ENCODE results near the gene GLDN. TPM values are rescaled to one million over a fixed set of nuclear protein-coding genes. Genes with fewer than 3 reads are reported as not detected.

The GLDN gene
- total and polyA plus RNA-seq, 2 of the 8 experiments (the other 6 are each of a cell fraction or from before 2014, with no cell fraction given): 0.24 to 0.50 TPM

GRCh38 chr15:51353976-51354375 lies 12.5 kb downstream of the GLDN start:
- DNase-seq (ENCODE audit: low read depth in 1 of 2, low spot score in 2 of 2) (no peak), FAIRE-seq (no peak)
- H2BK15ac ChIP-seq (ENCODE audit: low read length): no peak overlapping the region
- no peak overlapping the region for H3K9ac ChIP-seq (replicated peaks in 1 of 4; ENCODE audit: extremely low read depth in 1 of 4, low read depth in 3 of 4, low read length in 3 of 4)
- H3K14ac ChIP-seq (ENCODE audit: insufficient read length): no peak overlapping the region
- no peak overlapping the region for H3K4me3 ChIP-seq (ENCODE audit: extremely low read depth in 1 of 4, insufficient read depth in 2 of 4, low read depth in 3 of 4, low read length in 4 of 4)
- no peak overlapping the region for H4K91ac ChIP-seq (replicated peaks; ENCODE audit: insufficient read length, low read length)
- no peaks in the 10 kb centered on the region for H3K79me1 ChIP-seq (ENCODE audit: low read depth, low read length)
- H2BK5ac ChIP-seq (ENCODE audit: low read depth, low read length): no peak overlapping the region
- no peaks in the 10 kb centered on the region for H3K4me1 ChIP-seq (replicated peaks in 1 of 4; ENCODE audit: control insufficient read depth in 3 of 4, insufficient read depth in 4 of 4, low read length in 3 of 4)
- no peaks in the 10 kb centered on the region for H3K27me3 ChIP-seq (replicated peaks in 1 of 4; ENCODE audit: control insufficient read depth in 3 of 4, extremely low read depth in 1 of 4, insufficient read depth in 3 of 4, low read length in 3 of 4)
- H3K18ac ChIP-seq (ENCODE audit: extremely low read depth, low read length): no peak overlapping the region
- H3K79me2 ChIP-seq (ENCODE audit: control insufficient read depth in 1 of 2, insufficient read depth in 2 of 2, low read length in 2 of 2): no peaks in the 10 kb centered on the region
- H3K27ac ChIP-seq (ENCODE audit: low read depth, low read length): no peak overlapping the region
- no peak overlapping the region for H2AK5ac ChIP-seq (ENCODE audit: low read depth, low read length)
- H2BK20ac ChIP-seq (ENCODE audit: low read length): no peak overlapping the region
- ChIA-PET POLR2A (ENCODE audit: partially characterized antibody) (no interaction called here), CTCF (ENCODE audit: partially characterized antibody) (interaction anchor here (0.6 to 1.6 kb wide), 3 partner anchors 16 to 189 kb away, joined by 3 to 8 read pairs (median 3); no protein-coding TSS in a partner anchor)
- no peak overlapping the region for H3K4me2 ChIP-seq (ENCODE audit: insufficient read depth in 1 of 2, low read depth in 2 of 2, low read length in 2 of 2)
- no peaks in the 10 kb centered on the region for H3K9me3 ChIP-seq (ENCODE audit: insufficient read depth in 2 of 2, low read depth in 1 of 2, low read length in 1 of 2)
- no peak overlapping the region for H4K5ac ChIP-seq (ENCODE audit: insufficient read length, low read depth, low read length)
- H2AFZ ChIP-seq (ENCODE audit: low read length): no peak overlapping the region
- H3K23me2 ChIP-seq (ENCODE audit: low read depth, low read length): no peaks in the 10 kb centered on the region
- no peak overlapping the region for H2BK12ac ChIP-seq (ENCODE audit: low read depth, low read length)
- WGBS, 2 experiments (ENCODE audit: extremely low coverage in 1 of 2, insufficient coverage in 1 of 2, insufficient read length in 1 of 2, insufficient replicate concordance in 2 of 2, low coverage in 1 of 2, low lambda C conversion rate in 2 of 2, missing lambda C conversion rate in 1 of 2): 81% methylated on average over 2 of the region's 2 CpGs; no CpG with 5 or more reads in 1 of the 2 experiments
- no peak overlapping the region for H2BK120ac ChIP-seq (replicated peaks; ENCODE audit: low read depth, low read length)
- no peaks in the 10 kb centered on the region for H3K36me3 ChIP-seq (ENCODE audit: control insufficient read depth in 2 of 4, insufficient read depth in 4 of 4, low read length in 3 of 4)
- no peak overlapping the region for H3K4ac ChIP-seq (replicated peaks; ENCODE audit: insufficient read length, low read depth, low read length)
- no peak overlapping the region for H3K56ac ChIP-seq (replicated peaks; ENCODE audit: insufficient read length, low read depth, low read length)
- no peak overlapping the region for H3K23ac ChIP-seq (ENCODE audit: insufficient read length)
- H4K8ac ChIP-seq (ENCODE audit: extremely low read depth, insufficient read depth, low read length): no peak overlapping the region
- H4K20me1 ChIP-seq (replicated peaks in 1 of 2; ENCODE audit: control insufficient read depth in 1 of 2, insufficient read depth in 2 of 2, low read length in 2 of 2): no peaks in the 10 kb centered on the region
- TF ChIP-seq YY1 (IDR thresholded peaks at IDR 0.05; ENCODE audit: low read depth, low read length): no peak
